Body of pancreas (tissue), 4 donors: Measurements from ENCODE around the gene DNAJC1. TPM values are rescaled to one million over a fixed set of nuclear protein-coding genes. Genes with fewer than 3 reads are reported as not detected.

Experiments used
- ATAC-seq: fragments of 150-250 bp; one replicate; pipeline ENCODE4 v1.9.1; 2016
- DNase-seq, 4 donors: peaks; one replicate each; pipeline ENCODE4 v3.0.0-alpha.2; 2019
- H3K27ac ChIP-seq, 4 donors: fragments of 200-600 bp; sonication (generic); 1 replicate in 3 of 4; 2 replicates in 1 of 4; pipeline versions ENCODE4 v1.5.1 to v1.6.1; 2016 to 2019; ENCODE audit warnings: mild to moderate bottlenecking in 1 of 4, mixed read lengths in 1 of 4, moderate library complexity in 1 of 4
- H3K27me3 ChIP-seq, 2 donors: fragments of 200-600 bp; sonication (generic); one replicate each; pipeline ENCODE4 v1.6.0; 2016; ENCODE audit warnings: mild to moderate bottlenecking in 1 of 2
- H3K36me3 ChIP-seq, 2 donors: fragments of 200-600 bp; sonication (generic); replicated peaks in 1 of 2; 2 replicates each; pipeline ENCODE4 v1.5.1; 2016; ENCODE audit warnings: low read depth in 2 of 2; ENCODE audit not compliant: insufficient read depth in 1 of 2
- H3K4me1 ChIP-seq: fragments of 200-600 bp; sonication (generic); one replicate; pipeline ENCODE4 v1.6.0; 2016
- H3K4me3 ChIP-seq, 2 donors: fragments of 200-600 bp; sonication (generic); 1 replicate in 1 of 2; 2 replicates in 1 of 2; pipeline ENCODE4 v1.5.1; 2016 to 2019
- H3K9me3 ChIP-seq, 3 donors: fragments of 200-600 bp; sonication (generic); 1 replicate in 2 of 3; 2 replicates in 1 of 3; pipeline ENCODE4 v1.5.1; 2016
- CTCF ChIP-seq, 7 experiments: fragments of 450-650 bp in 4 of 7; fragments of 200-600 bp in 3 of 7; sonication (generic) in 3 of 7; IDR thresholded peaks; one replicate each; pipeline ENCODE4 v1.5.1; 2016 to 2019; ENCODE audit warnings: antibody characterized with exemption in 7 of 7
- POLR2A ChIP-seq, 3 donors: fragments of 450-650 bp; IDR thresholded peaks; one replicate each; pipeline ENCODE4 v1.6.1; 2016; ENCODE audit warnings: antibody characterized with exemption in 3 of 3, mild to moderate bottlenecking in 2 of 3
- WGBS, 2 donors: methylation state at CpG; one replicate each; pipeline ENCODE4 v1.1.5; 2017; 5-methylcytosine and 5-hydroxymethylcytosine counted together
- intact Hi-C: fragments of 100-400 bp; cut with DNase I; formaldehyde crosslinking; loops from one replicate; pipeline ENCODE4 v1.15.1; 2023
- total RNA-seq, 2 donors: library from RNA; depleted of rRNA; stranded (reverse); fragments of >200 nt; gene quantifications; one replicate each; pipeline ENCODE4 v1.1.0, GENCODE V29; 2016

DNAJC1 gene
- total RNA-seq, 2 donors from 2014 or later = 45.7 to 90.3 TPM

DNA sequence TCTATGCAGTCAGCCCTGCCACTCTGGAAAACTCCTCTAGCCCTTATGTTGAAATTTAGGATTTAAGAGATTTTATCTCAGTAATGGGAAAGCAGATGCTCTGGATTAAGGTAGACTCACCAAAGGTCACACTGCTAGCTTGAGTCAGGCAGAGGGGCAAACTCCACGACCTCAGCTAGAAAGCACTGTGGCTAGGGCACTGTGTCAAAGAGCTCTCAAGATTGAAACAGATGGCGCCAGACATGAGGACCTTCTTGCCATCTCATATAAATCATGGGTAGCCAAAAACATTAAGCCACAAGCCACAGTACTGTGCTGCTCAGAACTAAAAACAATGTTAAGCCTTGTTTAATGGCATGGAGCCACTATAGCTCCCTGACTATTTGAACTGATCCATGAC lies 188.7 kb downstream of the DNAJC1 start:
- intact Hi-C loops = no loop called here
- WGBS, 2 donors = 88 to 100% methylated on average over 2 of the region's 2 CpGs
- DNase-seq (no peak), ATAC-seq (no peak)
- Histone ChIP-seq H3K9me3 (no peaks in the 10 kb centered on the region), H3K4me3 (no peak overlapping the region), H3K27ac (no peak overlapping the region), H3K4me1 (no peaks in the 10 kb centered on the region), H3K27me3 (no peaks in the 10 kb centered on the region), H3K36me3 (no peaks in the 10 kb centered on the region)
- TF ChIP-seq CTCF (IDR thresholded peaks at IDR 0.05) = no peak

DNA sequence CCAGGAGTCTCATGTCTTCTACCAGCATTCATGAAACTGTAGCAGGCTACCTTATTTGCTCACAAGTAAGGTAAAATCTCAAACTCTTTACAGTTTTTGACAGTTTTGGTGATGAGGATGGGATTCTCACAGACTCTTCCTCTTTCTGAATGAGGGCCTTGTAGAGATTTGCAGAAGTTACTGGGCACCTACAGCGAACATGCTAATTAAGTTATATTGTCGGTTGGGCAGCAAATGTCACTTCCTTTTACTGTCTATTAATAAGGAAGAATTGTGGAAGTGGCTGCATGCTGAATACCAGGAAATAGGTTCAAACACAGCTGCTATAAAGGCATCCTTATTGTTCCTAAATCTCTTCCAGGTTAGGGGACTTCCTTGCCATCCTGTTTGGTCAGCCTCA lies 189.6 kb downstream of the DNAJC1 start:
- Histone ChIP-seq H3K4me1 (no peaks in the 10 kb centered on the region), H3K27ac (no peak overlapping the region), H3K4me3 (no peak overlapping the region), H3K36me3 (no peaks in the 10 kb centered on the region), H3K9me3 (no peaks in the 10 kb centered on the region), H3K27me3 (no peaks in the 10 kb centered on the region)
- intact Hi-C loops = no loop called here
- 76 to 87% methylated on average over 2 of the region's 2 CpGs for WGBS, 2 donors
- no peak for DNase-seq
- ATAC-seq = no peak
- no peak for TF ChIP-seq CTCF (IDR thresholded peaks at IDR 0.05)
- no peak for TF ChIP-seq POLR2A (IDR thresholded peaks at IDR 0.05)

GRCh38 chr10:21811245-21811585 lies 192.3 kb downstream of the DNAJC1 start:
- no peak for TF ChIP-seq CTCF (IDR thresholded peaks at IDR 0.05)
- TF ChIP-seq POLR2A (IDR thresholded peaks at IDR 0.05) = no peak
- Histone ChIP-seq H3K4me1 (no peaks in the 10 kb centered on the region), H3K4me3 (no peak overlapping the region), H3K27me3 (no peaks in the 10 kb centered on the region), H3K9me3 (no peaks in the 10 kb centered on the region), H3K36me3 (no peaks in the 10 kb centered on the region), H3K27ac (no peak overlapping the region)
- WGBS, 2 donors = 89 to 92% methylated on average over 2 of the region's 2 CpGs
- ATAC-seq (no peak), DNase-seq (no peak)
- intact Hi-C loops = no loop called here

DNA sequence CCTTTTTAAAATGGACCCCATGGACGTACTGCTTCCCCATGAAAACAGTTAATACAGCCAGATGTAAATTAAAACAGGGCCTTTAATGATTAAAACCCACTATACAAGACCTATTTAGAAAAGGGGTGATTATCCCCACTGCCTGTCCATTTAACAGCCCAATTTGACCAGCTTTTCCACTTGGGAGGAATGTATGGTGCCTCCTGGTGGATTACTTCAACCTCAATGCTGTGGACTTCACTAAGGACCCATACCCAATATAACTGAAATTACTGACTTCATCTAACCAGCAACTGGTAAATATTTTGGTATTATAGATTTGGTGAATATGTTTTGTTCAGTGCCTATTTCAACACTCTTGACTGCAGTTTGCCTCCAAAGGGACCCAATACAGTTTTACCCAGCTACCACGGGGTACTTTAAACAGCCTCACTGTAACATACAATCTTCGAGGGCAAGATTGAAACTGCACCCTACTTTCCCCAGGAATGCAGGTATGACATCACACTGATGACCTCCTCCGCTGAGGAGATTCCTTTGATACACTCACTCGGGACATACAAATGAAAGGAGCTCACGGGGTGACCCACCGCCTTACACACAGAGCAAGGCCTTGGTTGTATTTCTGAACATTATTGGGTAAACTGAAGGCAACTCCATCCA lies 192.8 kb downstream of the DNAJC1 start:
- Histone ChIP-seq H3K4me3 (no peak overlapping the region), H3K4me1 (no peaks in the 10 kb centered on the region), H3K27ac (no peak overlapping the region), H3K36me3 (no peaks in the 10 kb centered on the region), H3K9me3 (no peaks in the 10 kb centered on the region), H3K27me3 (no peaks in the 10 kb centered on the region)
- TF ChIP-seq POLR2A (IDR thresholded peaks at IDR 0.05) = no peak
- TF ChIP-seq CTCF (IDR thresholded peaks at IDR 0.05) = no peak
- 94% methylated on average over 7 of the region's 7 CpGs for WGBS, 2 donors
- intact Hi-C loops = no loop called here
- ATAC-seq = no peak
- no peak for DNase-seq

- no peaks in the 10 kb centered on the region for H3K9me3 ChIP-seq
- H3K4me1 ChIP-seq = no peaks in the 10 kb centered on the region
- intact Hi-C loops = no loop called here
- no peaks in the 10 kb centered on the region for H3K27me3 ChIP-seq
- no peaks in the 10 kb centered on the region for H3K36me3 ChIP-seq
- TF ChIP-seq POLR2A (IDR thresholded peaks at IDR 0.05) (no peak), CTCF (IDR thresholded peaks at IDR 0.05) (no peak)
- H3K4me3 ChIP-seq = no peak overlapping the region
- 86 to 87% methylated on average over 3 of the region's 3 CpGs for WGBS, 2 donors
- DNase-seq (no peak), ATAC-seq (no peak)
- H3K27ac ChIP-seq = no peak overlapping the region
Measured at GRCh38 chr10:21808550-21808949, 195.0 kb downstream of the DNAJC1 start.
